Peyer's patch (tissue), 4 donors: ENCODE data around the gene CHN2.

Source experiments
- POLR2A ChIP-seq, 2 donors: fragments of 450-650 bp; IDR thresholded peaks; one replicate each; pipeline ENCODE4 v1.5.1; 2017; ENCODE audit warnings: antibody characterized with exemption in 2 of 2, mild to moderate bottlenecking in 2 of 2, moderate library complexity in 2 of 2
- TF ChIP-seq, protein P1 (sequence below), 6 experiments: fragments of 450-650 bp in 4 of 6; fragments of 200-600 bp in 2 of 6; sonication (generic) in 1 of 6; IDR thresholded peaks; one replicate each; pipeline ENCODE4 v1.5.1; 2017 to 2019; ENCODE audit warnings: antibody characterized with exemption in 6 of 6, mild to moderate bottlenecking in 3 of 6, moderate library complexity in 1 of 6

DNA sequence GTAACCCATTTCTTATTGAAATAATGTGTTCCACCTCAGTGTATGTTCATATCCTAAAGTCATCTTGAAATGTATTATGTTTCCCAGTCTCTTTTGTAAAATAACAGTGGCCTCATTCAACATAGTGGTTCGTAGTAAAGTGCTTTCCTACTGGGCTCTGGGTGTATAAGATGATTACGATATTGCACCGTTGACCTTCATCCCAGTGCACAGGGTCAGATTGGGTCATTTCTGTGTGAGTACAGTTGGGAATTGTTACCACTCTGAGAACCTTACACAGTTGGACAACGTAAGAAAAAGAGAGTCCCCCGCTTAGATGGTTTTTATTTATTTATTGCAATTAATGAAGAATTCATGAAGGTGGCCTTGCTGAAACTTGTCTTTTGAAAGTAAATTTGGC, 135.6 kb downstream of the CHN2 start:
- TF ChIP-seq, protein P1, sequence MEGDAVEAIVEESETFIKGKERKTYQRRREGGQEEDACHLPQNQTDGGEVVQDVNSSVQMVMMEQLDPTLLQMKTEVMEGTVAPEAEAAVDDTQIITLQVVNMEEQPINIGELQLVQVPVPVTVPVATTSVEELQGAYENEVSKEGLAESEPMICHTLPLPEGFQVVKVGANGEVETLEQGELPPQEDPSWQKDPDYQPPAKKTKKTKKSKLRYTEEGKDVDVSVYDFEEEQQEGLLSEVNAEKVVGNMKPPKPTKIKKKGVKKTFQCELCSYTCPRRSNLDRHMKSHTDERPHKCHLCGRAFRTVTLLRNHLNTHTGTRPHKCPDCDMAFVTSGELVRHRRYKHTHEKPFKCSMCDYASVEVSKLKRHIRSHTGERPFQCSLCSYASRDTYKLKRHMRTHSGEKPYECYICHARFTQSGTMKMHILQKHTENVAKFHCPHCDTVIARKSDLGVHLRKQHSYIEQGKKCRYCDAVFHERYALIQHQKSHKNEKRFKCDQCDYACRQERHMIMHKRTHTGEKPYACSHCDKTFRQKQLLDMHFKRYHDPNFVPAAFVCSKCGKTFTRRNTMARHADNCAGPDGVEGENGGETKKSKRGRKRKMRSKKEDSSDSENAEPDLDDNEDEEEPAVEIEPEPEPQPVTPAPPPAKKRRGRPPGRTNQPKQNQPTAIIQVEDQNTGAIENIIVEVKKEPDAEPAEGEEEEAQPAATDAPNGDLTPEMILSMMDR (IDR thresholded peaks at IDR 0.05): no peak
- TF ChIP-seq POLR2A (IDR thresholded peaks at IDR 0.05): no peak
